K562 (cell line): ENCODE data around the gene TDRKH. TPM values are rescaled to one million over a fixed set of nuclear protein-coding genes. Genes with fewer than 3 reads are reported as not detected.

Source experiments
- ATAC-seq: fragments of 200-7000 bp; cut with Tn5 transposase; 3 replicates; pipeline ENCODE4 v1.9.1; 2020; ENCODE audit warnings: moderate library complexity
- BruUV-seq: library from RNA; stranded (reverse); fragments of 400-500 nt; replicated peaks from 2 replicates; lab custom pipeline; 2021; lab: Mats Ljungman, UMichigan
- CTCF ChIA-PET: fragments of 300-600 bp; formaldehyde crosslinking; extraction: SDS; loops from one replicate; lab custom pipeline; 2021; ENCODE audit warnings: low intra/inter-chr PET ratio; lab: Yijun Ruan, JAX
- POLR2A ChIA-PET: fragments of 300-600, 350-650 bp; sonication (Branson Sonifier 250); formaldehyde crosslinking; extraction: SDS; loops from one replicate; lab custom pipeline; 2021; ENCODE audit warnings: antibody characterized with exemption, inconsistent platforms; lab: Yijun Ruan, JAX
- DNase-seq, 4 experiments: peaks; one replicate each; pipeline versions ENCODE4 v3.0.0 to v3.0.0-alpha.2; 2011 to 2018; ENCODE audit warnings: low spot score in 3 of 4, mixed read lengths in 3 of 4; ENCODE audit errors: extremely low read depth in 1 of 4
- FAIRE-seq: peaks from 2 replicates; lab custom pipeline; 2011; peaks lifted over from hg19 to GRCh38; lab: Jason Lieb, UNC
- H2AFZ ChIP-seq: 2 replicates; pipeline ENCODE4 v1.6.0; 2011; ENCODE audit warnings: low read depth, low read length, control low read depth, inconsistent platforms
- H3K27ac ChIP-seq: fragments of 200-600 bp; 3 replicates; pipeline ENCODE4 v1.8.0; 2011; ENCODE audit warnings: low read depth, mild to moderate bottlenecking, control low read depth, inconsistent platforms, low read length, moderate library complexity, mixed read lengths; ENCODE audit errors: extremely low read depth
- H3K27me3 ChIP-seq, 2 experiments: fragments of 300-600 bp in 1 of 2; 2 replicates in 1 of 2; 3 replicates in 1 of 2; pipeline versions ENCODE4 v1.6.0 to v1.8.0; 2011; ENCODE audit warnings: inconsistent platforms in 2 of 2, low read length in 2 of 2, mild to moderate bottlenecking in 1 of 2, mixed read lengths in 1 of 2, moderate library complexity in 1 of 2; ENCODE audit not compliant: control insufficient read depth in 2 of 2, insufficient read depth in 2 of 2
- H3K36me3 ChIP-seq: fragments of 300-600 bp; 3 replicates; pipeline ENCODE4 v1.8.0; 2011; ENCODE audit warnings: mild to moderate bottlenecking, low read length, inconsistent platforms; ENCODE audit not compliant: control insufficient read depth, insufficient read depth
- H3K4me1 ChIP-seq, 2 experiments: fragments of 200-600 bp in 1 of 2; replicated peaks in 1 of 2; 2 replicates in 1 of 2; 3 replicates in 1 of 2; pipeline versions ENCODE4 v1.5.1 to v1.8.0; 2011; ENCODE audit warnings: inconsistent platforms in 2 of 2, low read length in 2 of 2, mild to moderate bottlenecking in 1 of 2, mixed read lengths in 1 of 2, moderate library complexity in 1 of 2; ENCODE audit not compliant: control insufficient read depth in 2 of 2, insufficient read depth in 2 of 2
- H3K4me2 ChIP-seq: 2 replicates; pipeline ENCODE4 v1.6.1; 2011; ENCODE audit warnings: low read length, control low read depth, inconsistent platforms, mixed read lengths; ENCODE audit not compliant: insufficient read depth
- H3K4me3 ChIP-seq: fragments of 200-600 bp; sonication (generic), shearing (Covaris generic); 2 replicates; pipeline ENCODE4 v1.5.1; 2016; ENCODE audit warnings: control low read depth, inconsistent platforms
- H3K79me2 ChIP-seq: fragments of 200-600 bp; 3 replicates; pipeline ENCODE4 v1.8.0; 2011; ENCODE audit warnings: low read length, inconsistent platforms; ENCODE audit not compliant: control insufficient read depth, insufficient read depth
- H3K9ac ChIP-seq, 2 experiments: 2 replicates each; pipeline versions ENCODE4 v1.6.0 to v1.6.1; 2011; ENCODE audit warnings: low read depth in 2 of 2, low read length in 2 of 2, control low read depth in 1 of 2, inconsistent platforms in 1 of 2, mild to moderate bottlenecking in 1 of 2, mixed read lengths in 1 of 2; ENCODE audit not compliant: insufficient read depth in 1 of 2
- H3K9me1 ChIP-seq: one replicate; pipeline ENCODE4 v1.6.0; 2011; ENCODE audit warnings: inconsistent platforms, mild to moderate bottlenecking, low read length, moderate library complexity; ENCODE audit not compliant: control insufficient read depth, insufficient read depth
- H3K9me3 ChIP-seq: replicated peaks from 2 replicates; pipeline ENCODE4 v1.5.1; 2011; ENCODE audit warnings: low read depth, low read length, inconsistent platforms; ENCODE audit not compliant: control insufficient read depth, insufficient read depth
- H4K20me1 ChIP-seq: replicated peaks from 2 replicates; pipeline ENCODE4 v1.6.1; 2011; ENCODE audit warnings: low read length, inconsistent platforms, mixed read lengths; ENCODE audit not compliant: control insufficient read depth, insufficient read depth
- DEAF1 ChIP-seq: fragments of 450-650 bp; formaldehyde crosslinking; IDR thresholded peaks from 2 replicates; pipeline ENCODE4 v1.4.0; 2020; ENCODE audit warnings: mild to moderate bottlenecking, moderate library complexity
- DIDO1 ChIP-seq: fragments of 450-650 bp; IDR thresholded peaks from 2 replicates; pipeline ENCODE4 v1.6.1; 2016; ENCODE audit warnings: low read depth, missing biosample characterization, missing genetic modification characterization
- FOXK1 ChIP-seq: sonication (generic); formaldehyde crosslinking; IDR thresholded peaks from 2 replicates; pipeline ENCODE4 v1.8.0; 2022; ENCODE audit warnings: missing genetic modification reagents, mild to moderate bottlenecking, borderline replicate concordance
- KLF6 ChIP-seq: fragments of 250-450 bp; sonication (Bioruptor Pico); IDR thresholded peaks from 2 replicates; pipeline ENCODE4 v1.4.0; 2020; ENCODE audit warnings: mild to moderate bottlenecking, moderate library complexity, borderline replicate concordance
- NFE2 ChIP-seq: IDR thresholded peaks from 2 replicates; pipeline ENCODE4 v1.6.1; 2014; ENCODE audit warnings: antibody characterized with exemption, low read depth
- ZNF77 ChIP-seq: fragments of 250-450 bp; sonication (Bioruptor Pico); IDR thresholded peaks from 2 replicates; pipeline ENCODE4 v1.5.0; 2020
- WGBS: fragments of 100-300 bp; shearing (Covaris generic); methylation state at CpG from one replicate; pipeline ENCODE4 v1.1.6; 2016; ENCODE audit warnings: low coverage, mixed read lengths; ENCODE audit not compliant: insufficient coverage; ENCODE audit errors: missing lambda C conversion rate; 5-methylcytosine and 5-hydroxymethylcytosine counted together
- in situ Hi-C: fragments of 300-500 bp; cut with MboI; formaldehyde crosslinking; loops from 4 replicates; pipeline ENCODE4 v1.15.0; 2018; ENCODE audit warnings: inconsistent platforms, mixed read lengths
- intact Hi-C: fragments of 100-400 bp; cut with micrococcal nuclease; formaldehyde crosslinking; loops from 2 replicates; pipeline ENCODE4 v1.14.2; 2022
- polyA plus RNA-seq, 8 experiments: library from polyadenylated mRNA; depleted of rRNA in 4 of 8; stranded (reverse) in 5 of 8; unstranded in 3 of 8; fragments of >200 nt; fragmentation: Nextera tagmentation in 2 of 8; fragmentation: Illumina TruSeq in 1 of 8; extraction: Ambion mirVana in 2 of 8; extraction: Trizol in 1 of 8; gene quantifications; 2 replicates each; pipeline versions ENCODE4 v1.2.1 to v1.2.3, GENCODE V29; 2011 to 2014; ENCODE audit warnings: inconsistent platforms in 1 of 8, missing spikeins in 1 of 8
- total RNA-seq, 7 experiments: library from RNA; depleted of rRNA in 6 of 7; stranded (reverse); fragments of >200 nt in 6 of 7; fragmentation: Illumina TruSeq in 2 of 7; extraction: Trizol in 2 of 7; gene quantifications; 2 replicates each; pipeline versions ENCODE4 v1.2.1 to v1.2.3, GENCODE V29; 2011 to 2021; ENCODE audit warnings: low replicate concordance in 1 of 7

Gene TDRKH
- total and polyA plus RNA-seq, 9 of the 15 experiments (the other 6 are each of a cell fraction or from before 2014, with no cell fraction given), result 4.3 to 21.3 (median 8.4) TPM

- TF ChIP-seq DEAF1, result no peak
- no peak for TF ChIP-seq NFE2
- no peak for TF ChIP-seq FOXK1 (CRISPR knock-in tag)
- no peak for TF ChIP-seq KLF6 (CRISPR knock-in tag)
- TF ChIP-seq ZNF77 (CRISPR knock-in tag), result no peak
- TF ChIP-seq DIDO1 (tag), result no peak
- Histone ChIP-seq H3K36me3 (no peaks in the 10 kb centered on the region), H3K9ac (no peak overlapping the region), H3K4me3 (no peak overlapping the region), H3K9me1 (no peaks in the 10 kb centered on the region), H2AFZ (no peak overlapping the region), H3K4me2 (no peak overlapping the region), H3K79me2 (no peaks in the 10 kb centered on the region), H3K27ac (no peak overlapping the region), H3K27me3 (peaks cover 66 to 82% of the 10 kb centered on the region in 2 experiments), H3K4me1 (peaks cover 0 to 3% of the 10 kb centered on the region in 2 experiments; a peak in 2 of 5 replicates), H4K20me1 (peaks cover 10% of the 10 kb centered on the region; the same call in 1 of the 2 replicates), H3K9me3 (no peaks in the 10 kb centered on the region)
- FAIRE-seq (no peak), ATAC-seq (no peak), DNase-seq (no peak)
- CTCF ChIA-PET, result no interaction called here
- POLR2A ChIA-PET, result no interaction called here
- no TSS peak for BruUV-seq
- intact Hi-C loops, result no loop called here
- in situ Hi-C loops, result no loop called here
- WGBS, result 13% methylated on average over 12 of the region's 12 CpGs
These were observed 29.0 kb upstream of the TDRKH start for GRCh38 chr1:151819227-151819835.
